Activated CD4-positive, alpha-beta memory T cell treated with anti-CD3 and anti-CD28 coated beads, Interleukin-2, amount 10 ng/mL, durations not matched to agents 7 days and 5 days (primary cell): ENCODE data around the gene NTRK3. TPM values are rescaled to one million over a fixed set of nuclear protein-coding genes. Genes with fewer than 3 reads are reported as not detected.

ENCODE experiments used
- CTCF ChIA-PET: fragments of 350-600 bp; sonication (Branson Sonifier 250); formaldehyde crosslinking; loops from one replicate; lab custom pipeline; 2021; ENCODE audit warnings: antibody characterized with exemption, inconsistent platforms; lab: Charles Lee
- POLR2A ChIA-PET: fragments of 350-600 bp; sonication (Branson Sonifier 250); formaldehyde crosslinking; loops from one replicate; lab custom pipeline; 2021; ENCODE audit warnings: antibody characterized with exemption; lab: Charles Lee
- DNase-seq: peaks from one replicate; pipeline ENCODE4 v3.0.0-alpha.2; 2020
- H3K27ac Mint-ChIP-seq: one replicate; pipeline ENCODE4 v1.8.0; 2021; ENCODE audit warnings: mild to moderate bottlenecking, mixed read lengths
- H3K27me3 Mint-ChIP-seq: one replicate; pipeline ENCODE4 v1.8.0; 2021; ENCODE audit warnings: mixed read lengths
- H3K36me3 Mint-ChIP-seq: one replicate; pipeline ENCODE4 v1.8.0; 2021; ENCODE audit warnings: low read depth, mixed read lengths
- H3K4me1 Mint-ChIP-seq: one replicate; pipeline ENCODE4 v1.8.0; 2021; ENCODE audit warnings: mixed read lengths
- H3K4me3 Mint-ChIP-seq: one replicate; pipeline ENCODE4 v1.8.0; 2021; ENCODE audit warnings: mild to moderate bottlenecking, mixed read lengths
- H3K9me3 Mint-ChIP-seq: one replicate; pipeline ENCODE4 v1.8.0; 2021; ENCODE audit warnings: mixed read lengths
- total RNA-seq, 2 experiments: library from RNA; stranded (reverse); gene quantifications; one replicate each; pipeline ENCODE4 v1.2.3, GENCODE V29; 2021

Gene NTRK3
- total RNA-seq, 2 experiments from 2014 or later, result not detected

DNA sequence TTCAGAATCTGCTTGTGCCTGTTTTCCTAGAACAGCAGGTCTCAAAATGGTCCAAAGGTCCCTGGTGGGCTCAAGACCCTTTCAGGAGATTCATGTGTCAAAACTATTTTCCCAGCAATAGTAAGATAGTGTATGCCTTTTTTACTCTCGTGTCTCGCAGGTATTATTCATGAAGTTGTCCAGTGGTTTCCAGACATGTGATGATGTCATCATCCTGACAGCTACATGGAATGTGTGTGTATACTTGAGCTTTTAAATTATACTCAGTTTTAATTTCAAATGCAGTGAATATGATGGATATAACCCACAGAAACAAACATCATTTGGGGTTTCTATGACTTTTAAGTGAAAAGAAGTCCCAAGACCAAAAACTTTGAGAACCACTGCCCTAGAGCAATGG is 288.6 kb downstream of the NTRK3 start:
- Mint-ChIP-seq H3K27me3 (no peaks in the 10 kb centered on the region), H3K4me1 (no peaks in the 10 kb centered on the region), H3K36me3 (no peaks in the 10 kb centered on the region), H3K4me3 (no peak overlapping the region), H3K27ac (no peak overlapping the region), H3K9me3 (no peaks in the 10 kb centered on the region)
- DNase-seq, result no peak
- ChIA-PET CTCF (no interaction called here), POLR2A (no interaction called here)

GRCh38 chr15:87965304-87965703 is 291.2 kb downstream of the NTRK3 start:
- no peaks in the 10 kb centered on the region for H3K4me1 Mint-ChIP-seq
- DNase-seq, result no peak
- CTCF ChIA-PET, result no interaction called here
- no peaks in the 10 kb centered on the region for H3K9me3 Mint-ChIP-seq
- no peaks in the 10 kb centered on the region for H3K36me3 Mint-ChIP-seq
- no peak overlapping the region for H3K4me3 Mint-ChIP-seq
- POLR2A ChIA-PET, result no interaction called here
- no peaks in the 10 kb centered on the region for H3K27me3 Mint-ChIP-seq
- H3K27ac Mint-ChIP-seq, result no peak overlapping the region

- Mint-ChIP-seq H3K36me3 (no peaks in the 10 kb centered on the region), H3K4me3 (no peak overlapping the region), H3K4me1 (no peaks in the 10 kb centered on the region), H3K9me3 (no peaks in the 10 kb centered on the region), H3K27me3 (no peaks in the 10 kb centered on the region), H3K27ac (no peak overlapping the region)
- no peak for DNase-seq
- ChIA-PET POLR2A (no interaction called here), CTCF (no interaction called here)
These were observed 294.1 kb downstream of the NTRK3 start for GRCh38 chr15:87962428-87962827.

DNA sequence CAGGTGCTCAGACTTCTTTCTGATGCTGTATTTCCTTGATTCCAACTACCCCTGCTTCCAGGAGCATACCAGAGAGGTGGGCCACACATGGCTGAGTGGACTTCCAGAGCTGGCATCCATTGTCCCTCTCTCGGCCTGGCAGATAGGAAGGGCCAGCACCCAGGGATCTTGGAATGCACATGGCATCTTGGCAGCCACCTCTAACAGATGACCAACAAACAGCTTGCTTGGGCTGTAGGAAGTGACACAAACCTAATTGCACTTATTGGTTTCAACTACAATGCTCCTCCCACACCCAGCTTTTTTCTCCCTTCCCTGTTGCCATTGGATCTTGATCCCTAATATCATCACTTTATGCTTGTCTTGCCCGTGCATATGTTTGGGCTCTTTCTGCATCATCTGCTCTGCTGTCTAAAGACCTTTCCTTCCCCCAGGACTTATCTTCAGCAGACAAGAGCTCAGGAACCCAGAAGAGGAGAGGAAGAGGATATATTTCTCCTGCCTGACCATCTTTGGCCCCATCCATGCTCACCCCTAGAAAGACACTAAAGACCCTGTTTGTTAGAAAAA is 294.6 kb downstream of the NTRK3 start:
- no peaks in the 10 kb centered on the region for H3K9me3 Mint-ChIP-seq

DNA sequence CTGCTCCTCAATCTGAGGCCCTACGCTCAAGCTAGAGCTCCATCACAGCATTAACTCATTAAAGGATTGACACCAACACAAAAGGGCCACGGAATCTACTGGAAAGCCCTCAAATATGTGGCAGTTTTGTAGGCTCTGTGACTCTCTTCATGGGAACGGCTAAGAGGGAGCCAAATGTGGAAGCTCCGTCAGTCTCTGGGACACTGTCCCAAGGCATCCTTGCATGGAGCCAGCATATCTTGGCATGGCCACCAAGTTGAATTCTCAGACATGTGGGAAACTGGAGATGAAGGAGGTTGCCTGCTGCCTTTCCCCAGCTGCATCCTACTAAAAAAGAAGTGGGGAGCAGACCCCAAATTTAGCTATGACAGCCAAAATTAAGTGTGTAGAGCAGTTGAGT is 296.9 kb downstream of the NTRK3 start:
- CTCF ChIA-PET, result no interaction called here

More for the DNA sequence above, 294.6 kb downstream of the NTRK3 start:
- ChIA-PET POLR2A (no interaction called here), CTCF (no interaction called here)
- Mint-ChIP-seq H3K4me3 (no peak overlapping the region), H3K27me3 (no peaks in the 10 kb centered on the region), H3K4me1 (no peaks in the 10 kb centered on the region), H3K27ac (no peak overlapping the region), H3K36me3 (no peaks in the 10 kb centered on the region)
- DNase-seq, result no peak

DNA sequence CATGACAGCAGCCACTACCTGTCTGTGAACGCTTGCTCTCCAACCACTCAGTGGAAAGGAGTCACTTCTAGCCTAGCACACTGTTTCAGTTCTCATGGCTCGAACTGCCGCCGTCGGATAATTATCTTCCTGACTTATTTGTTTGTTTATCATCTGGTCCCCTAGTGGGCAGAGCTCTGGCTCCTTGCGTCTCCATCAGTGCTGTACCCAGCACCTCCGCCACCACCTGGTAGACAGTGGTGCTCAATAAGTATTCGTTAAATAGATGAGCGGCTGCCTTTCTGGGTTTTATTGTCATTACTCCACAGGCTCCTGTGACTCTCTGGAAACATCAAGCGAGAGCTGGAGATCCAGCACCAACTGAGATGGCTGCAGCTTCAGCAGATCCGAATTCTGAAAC is 297.5 kb downstream of the NTRK3 start:
- Mint-ChIP-seq H3K9me3 (no peaks in the 10 kb centered on the region), H3K27ac (no peak overlapping the region), H3K4me3 (no peak overlapping the region), H3K27me3 (no peaks in the 10 kb centered on the region), H3K36me3 (no peaks in the 10 kb centered on the region), H3K4me1 (no peaks in the 10 kb centered on the region)
- ChIA-PET POLR2A (no interaction called here), CTCF (no interaction called here)
- no peak for DNase-seq

More for the DNA sequence above, 296.9 kb downstream of the NTRK3 start:
- DNase-seq, result no peak
- Mint-ChIP-seq H3K27ac (no peak overlapping the region), H3K27me3 (no peaks in the 10 kb centered on the region), H3K4me1 (no peaks in the 10 kb centered on the region), H3K36me3 (no peaks in the 10 kb centered on the region), H3K4me3 (no peak overlapping the region), H3K9me3 (no peaks in the 10 kb centered on the region)
- POLR2A ChIA-PET, result no interaction called here

DNA sequence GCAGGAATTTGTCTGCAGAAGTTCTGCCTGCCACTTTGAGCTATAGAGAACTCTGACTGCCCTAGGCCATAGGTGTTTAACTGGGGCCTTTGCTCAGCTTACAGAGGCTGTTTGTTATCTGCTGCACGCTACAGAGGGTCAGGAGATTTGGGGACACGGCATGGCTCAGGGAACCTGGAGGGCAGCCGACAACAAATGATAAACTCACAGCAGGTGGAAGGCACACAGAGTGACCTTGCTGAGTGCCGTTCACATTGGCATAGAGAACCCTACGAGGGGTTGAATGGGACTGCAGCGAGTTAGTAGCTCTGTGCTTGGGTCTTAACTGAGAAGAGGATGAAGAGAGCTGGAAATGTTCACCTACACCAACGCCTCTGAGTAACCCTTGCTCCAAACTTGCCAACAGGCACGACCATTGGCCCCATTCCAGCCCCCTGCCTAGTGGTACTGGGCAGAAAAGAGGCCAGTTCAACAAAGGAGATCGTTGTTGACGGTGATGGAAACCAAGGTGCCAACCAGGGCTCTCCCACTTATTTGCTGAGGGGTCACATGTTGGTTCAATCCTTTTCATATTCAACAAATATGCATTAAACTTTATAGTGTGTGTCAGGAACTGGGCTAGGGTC is 301.1 kb downstream of the NTRK3 start:
- H3K4me1 Mint-ChIP-seq, result no peaks in the 10 kb centered on the region
- no peak for DNase-seq
- ChIA-PET CTCF (no interaction called here), POLR2A (no interaction called here)
- H3K36me3 Mint-ChIP-seq, result no peaks in the 10 kb centered on the region
- no peaks in the 10 kb centered on the region for H3K27me3 Mint-ChIP-seq
- H3K4me3 Mint-ChIP-seq, result no peak overlapping the region
- H3K9me3 Mint-ChIP-seq, result no peaks in the 10 kb centered on the region
- H3K27ac Mint-ChIP-seq, result no peak overlapping the region

GRCh38 chr15:87954793-87955192 is 301.7 kb downstream of the NTRK3 start:
- Mint-ChIP-seq H3K27ac (no peak overlapping the region), H3K27me3 (no peaks in the 10 kb centered on the region), H3K36me3 (no peaks in the 10 kb centered on the region), H3K4me3 (no peak overlapping the region), H3K9me3 (no peaks in the 10 kb centered on the region), H3K4me1 (no peaks in the 10 kb centered on the region)
- ChIA-PET CTCF (no interaction called here), POLR2A (no interaction called here)
- DNase-seq, result no peak

DNA sequence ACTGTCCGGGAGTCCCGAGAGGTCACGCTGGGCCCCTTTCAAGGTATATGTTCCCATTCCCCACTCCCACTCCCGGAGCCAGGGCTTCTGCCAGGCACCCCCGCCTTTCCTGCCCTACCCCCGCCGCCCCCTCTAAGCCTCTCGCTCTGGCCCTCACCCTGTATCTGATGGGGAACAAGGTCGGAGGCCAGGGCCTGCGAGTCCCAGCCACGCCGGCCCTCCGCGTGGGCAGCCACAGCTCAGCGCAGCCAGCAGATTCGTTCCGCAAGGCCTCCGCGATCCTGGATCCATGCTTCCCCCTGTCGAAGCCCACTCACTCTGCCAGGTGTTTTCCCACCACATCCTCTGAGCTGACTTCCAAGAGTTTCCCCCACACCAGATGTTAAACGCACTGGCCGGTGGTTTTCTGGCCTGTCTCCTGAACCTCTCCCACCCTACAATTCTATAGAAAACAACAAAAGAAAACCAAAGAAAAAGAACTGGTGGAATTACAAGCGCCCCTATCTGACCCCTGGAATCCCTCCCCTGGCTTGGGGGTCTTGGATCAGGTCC is 303.7 kb downstream of the NTRK3 start:
- ChIA-PET POLR2A (no interaction called here), CTCF (no interaction called here)
- Mint-ChIP-seq H3K27me3 (no peaks in the 10 kb centered on the region), H3K4me3 (no peak overlapping the region), H3K27ac (no peak overlapping the region), H3K36me3 (no peaks in the 10 kb centered on the region), H3K9me3 (no peaks in the 10 kb centered on the region), H3K4me1 (no peaks in the 10 kb centered on the region)
- no peak for DNase-seq

GRCh38 chr15:87949575-87950223 is 306.8 kb downstream of the NTRK3 start:
- Mint-ChIP-seq H3K4me3 (no peak overlapping the region), H3K27me3 (no peaks in the 10 kb centered on the region), H3K27ac (no peak overlapping the region), H3K4me1 (no peaks in the 10 kb centered on the region), H3K9me3 (no peaks in the 10 kb centered on the region), H3K36me3 (no peaks in the 10 kb centered on the region)
- no peak for DNase-seq
- ChIA-PET POLR2A (no interaction called here), CTCF (no interaction called here)

GRCh38 chr15:87949151-87949574 is 307.4 kb downstream of the NTRK3 start:
- Mint-ChIP-seq H3K27ac (no peak overlapping the region), H3K36me3 (no peaks in the 10 kb centered on the region), H3K27me3 (no peaks in the 10 kb centered on the region), H3K4me3 (no peak overlapping the region), H3K4me1 (no peaks in the 10 kb centered on the region), H3K9me3 (no peaks in the 10 kb centered on the region)
- POLR2A ChIA-PET, result no interaction called here
- DNase-seq, result no peak
- CTCF ChIA-PET, result no interaction called here

DNA sequence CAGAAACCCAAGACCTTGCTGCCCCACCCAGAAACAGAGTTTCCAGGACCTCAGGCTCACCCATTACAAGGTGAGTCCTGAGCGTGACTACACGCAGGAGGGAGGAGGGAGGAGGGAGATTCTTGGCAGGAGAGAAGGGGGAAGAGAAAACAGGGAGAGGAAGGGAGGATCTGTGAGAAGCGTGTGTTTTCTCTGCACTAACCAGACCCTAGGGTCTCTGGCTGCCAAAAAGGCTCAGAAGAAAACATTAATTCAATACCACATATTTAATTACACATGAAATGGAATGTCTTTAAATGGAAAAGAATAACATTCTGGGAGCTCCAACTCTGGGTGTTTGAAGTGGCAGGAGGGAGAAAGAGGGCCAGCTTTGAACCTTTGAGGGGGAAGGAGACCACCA is 309.0 kb downstream of the NTRK3 start:
- DNase-seq, result no peak
- Mint-ChIP-seq H3K4me1 (no peaks in the 10 kb centered on the region), H3K27me3 (no peaks in the 10 kb centered on the region), H3K9me3 (no peaks in the 10 kb centered on the region), H3K36me3 (no peaks in the 10 kb centered on the region), H3K4me3 (no peak overlapping the region), H3K27ac (no peak overlapping the region)
- POLR2A ChIA-PET, result no interaction called here
- CTCF ChIA-PET, result no interaction called here

DNA sequence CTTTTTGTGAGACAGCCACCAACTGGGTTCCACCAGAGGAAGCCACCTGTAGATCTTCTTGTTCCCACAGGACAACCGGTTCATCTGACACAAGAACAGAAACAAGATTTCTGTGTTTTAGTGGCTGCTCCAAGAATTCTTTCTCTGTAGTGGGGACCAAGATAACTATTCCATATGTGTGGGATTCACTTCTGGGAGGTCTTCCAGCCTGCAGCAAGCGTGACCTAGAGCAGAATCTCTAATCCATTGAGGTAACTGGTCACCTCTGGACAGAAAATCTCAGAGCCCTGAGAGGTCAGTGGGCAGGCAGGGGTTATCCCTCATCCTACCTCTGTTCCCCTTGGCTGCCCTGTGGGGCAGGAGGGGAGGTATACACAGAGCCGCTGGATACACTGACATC is 311.3 kb downstream of the NTRK3 start:
- CTCF ChIA-PET, result no interaction called here

GRCh38 chr15:87944691-87945090 is 311.8 kb downstream of the NTRK3 start:
- Mint-ChIP-seq H3K9me3 (no peaks in the 10 kb centered on the region), H3K4me3 (no peak overlapping the region), H3K27me3 (no peaks in the 10 kb centered on the region), H3K27ac (no peak overlapping the region), H3K36me3 (no peaks in the 10 kb centered on the region), H3K4me1 (no peaks in the 10 kb centered on the region)
- DNase-seq, result no peak
- ChIA-PET CTCF (no interaction called here), POLR2A (no interaction called here)

More for the DNA sequence above, 311.3 kb downstream of the NTRK3 start:
- DNase-seq, result no peak
- no peak overlapping the region for H3K4me3 Mint-ChIP-seq
- H3K9me3 Mint-ChIP-seq, result no peaks in the 10 kb centered on the region
- no peaks in the 10 kb centered on the region for H3K4me1 Mint-ChIP-seq
- H3K27me3 Mint-ChIP-seq, result no peaks in the 10 kb centered on the region
- POLR2A ChIA-PET, result no interaction called here
- H3K36me3 Mint-ChIP-seq, result no peaks in the 10 kb centered on the region
- no peak overlapping the region for H3K27ac Mint-ChIP-seq
